Activated T-cell treated with anti-CD3 and anti-CD28 coated beads for 24 hours (primary cell): Measurements from ENCODE around the gene SEMA4D.
"Not testable (repeated sequence)": the region's sequence is repeated elsewhere in the genome, so short reads cannot be mapped to it uniquely, and the experiment has no call there.

Source experiments
- DNase-seq: peaks from one replicate; pipeline ENCODE4 v3.0.0-alpha.2; 2020; ENCODE audit warnings: low read depth

Gene SEMA4D

GRCh38 chr9:89386206-89386605 lies 111.7 kb downstream of the SEMA4D start:
- no peak for DNase-seq

- DNase-seq = no peak
Measured at GRCh38 chr9:89384783-89385182, 113.1 kb downstream of the SEMA4D start.

- DNase-seq = no peak
Measured at GRCh38 chr9:89383721-89384300, 114.1 kb downstream of the SEMA4D start.

GRCh38 chr9:89383030-89383720 lies 114.7 kb downstream of the SEMA4D start:
- DNase-seq = no peak

- DNase-seq = no peak
Measured at GRCh38 chr9:89382026-89382986, 115.6 kb downstream of the SEMA4D start.

GRCh38 chr9:89381308-89381609 lies 116.7 kb downstream of the SEMA4D start:
- no peak for DNase-seq

- DNase-seq = no peak
Measured at GRCh38 chr9:89380437-89381307, 117.2 kb downstream of the SEMA4D start.

GRCh38 chr9:89379508-89380115 lies 118.3 kb downstream of the SEMA4D start:
- no peak for DNase-seq

GRCh38 chr9:89379031-89379430 lies 118.9 kb downstream of the SEMA4D start:
- no peak for DNase-seq

- no peak for DNase-seq
Measured at GRCh38 chr9:89378541-89378940, 119.4 kb downstream of the SEMA4D start.

GRCh38 chr9:89377411-89377810 lies 120.5 kb downstream of the SEMA4D start:
- DNase-seq = no peak

- DNase-seq = no peak
Measured at GRCh38 chr9:89376741-89377351, 121.1 kb downstream of the SEMA4D start.

- DNase-seq = no peak
Measured at GRCh38 chr9:89376286-89376685, 121.6 kb downstream of the SEMA4D start.

- DNase-seq = no peak
Measured at GRCh38 chr9:89375191-89375760, 122.6 kb downstream of the SEMA4D start.

- no peak for DNase-seq
Measured at GRCh38 chr9:89374176-89374575, 123.7 kb downstream of the SEMA4D start.

- no peak for DNase-seq
Measured at GRCh38 chr9:89372979-89373378, 124.9 kb downstream of the SEMA4D start.

- no peak for DNase-seq
Measured at GRCh38 chr9:89372230-89372816, 125.6 kb downstream of the SEMA4D start.

- not testable (repeated sequence) for DNase-seq
Measured at GRCh38 chr9:89371791-89372190, 126.1 kb downstream of the SEMA4D start.

- no peak for DNase-seq
Measured at GRCh38 chr9:89370593-89370992, 127.3 kb downstream of the SEMA4D start.

GRCh38 chr9:89368978-89369377 lies 128.9 kb downstream of the SEMA4D start:
- DNase-seq = no peak
